ENCODE data around the gene SDC3. TPM values are rescaled to one million over a fixed set of nuclear protein-coding genes. Genes with fewer than 3 reads are reported as not detected.

SDC3 gene
- total RNA-seq, 1 experiment from 2014 or later = 3.7 TPM

GRCh38 chr1:30923597-30923996 is 15.0 kb upstream of the SDC3 start:
- Mint-ChIP-seq H3K27me3 (ENCODE audit: insufficient read depth, unreplicated experiment) (no peaks in the 10 kb centered on the region), H3K27ac (ENCODE audit: unreplicated experiment) (no peak overlapping the region), H3K4me1 (ENCODE audit: low read depth, unreplicated experiment) (no peaks in the 10 kb centered on the region), H3K4me3 (ENCODE audit: unreplicated experiment) (no peak overlapping the region), H3K36me3 (ENCODE audit: insufficient read depth, unreplicated experiment) (no peaks in the 10 kb centered on the region), H3K9me3 (ENCODE audit: unreplicated experiment) (no peaks in the 10 kb centered on the region)
- H3K36me3 ChIP-seq (ENCODE audit: control insufficient read depth, insufficient read depth, low read length) = no peaks in the 10 kb centered on the region
- H3K27me3 ChIP-seq (replicated peaks; ENCODE audit: control insufficient read depth, insufficient read depth, low read length) = no peaks in the 10 kb centered on the region
- intact Hi-C loops (cut with micrococcal nuclease; ENCODE audit: unreplicated experiment) = no loop called here
- no peak for DNase-seq
- ChIA-PET CTCF (no interaction called here), POLR2A (no interaction called here)
- no peaks in the 10 kb centered on the region for H3K9me3 ChIP-seq
- H3K4me3 ChIP-seq (ENCODE audit: low read depth, low read length) = no peak overlapping the region
- BruUV-seq (replicated peaks) = no TSS peak
- TF ChIP-seq CTCF (IDR thresholded peaks at IDR 0.05; ENCODE audit: insufficient read depth in 1 of 2, low read depth in 1 of 2, low read length in 1 of 2, severe bottlenecking in 1 of 2, unreplicated experiment in 1 of 2) = no peak
- no peaks in the 10 kb centered on the region for H3K4me1 ChIP-seq

- POLR2A ChIA-PET = no interaction called here
- Histone ChIP-seq H3K36me3 (ENCODE audit: control insufficient read depth, insufficient read depth, low read length) (no peaks in the 10 kb centered on the region), H3K27me3 (replicated peaks; ENCODE audit: control insufficient read depth, insufficient read depth, low read length) (no peaks in the 10 kb centered on the region), H3K4me1 (no peaks in the 10 kb centered on the region), H3K4me3 (ENCODE audit: low read depth, low read length) (no peak overlapping the region), H3K9me3 (no peaks in the 10 kb centered on the region)
- Mint-ChIP-seq H3K4me1 (ENCODE audit: low read depth, unreplicated experiment) (no peaks in the 10 kb centered on the region), H3K27me3 (ENCODE audit: insufficient read depth, unreplicated experiment) (no peaks in the 10 kb centered on the region), H3K36me3 (ENCODE audit: insufficient read depth, unreplicated experiment) (no peaks in the 10 kb centered on the region), H3K27ac (ENCODE audit: unreplicated experiment) (no peak overlapping the region), H3K9me3 (ENCODE audit: unreplicated experiment) (no peaks in the 10 kb centered on the region), H3K4me3 (ENCODE audit: unreplicated experiment) (no peak overlapping the region)
- TF ChIP-seq CTCF (IDR thresholded peaks at IDR 0.05; ENCODE audit: insufficient read depth in 1 of 2, low read depth in 1 of 2, low read length in 1 of 2, severe bottlenecking in 1 of 2, unreplicated experiment in 1 of 2) = no peak
- CTCF ChIA-PET = no interaction called here
- BruUV-seq (replicated peaks) = no TSS peak
- no peak for DNase-seq
- intact Hi-C loops (cut with micrococcal nuclease; ENCODE audit: unreplicated experiment) = no loop called here
Measured at GRCh38 chr1:30920827-30921226, 12.3 kb upstream of the SDC3 start.

- Mint-ChIP-seq H3K27ac (ENCODE audit: unreplicated experiment) (no peak overlapping the region), H3K36me3 (ENCODE audit: insufficient read depth, unreplicated experiment) (no peaks in the 10 kb centered on the region), H3K27me3 (ENCODE audit: insufficient read depth, unreplicated experiment) (no peaks in the 10 kb centered on the region), H3K4me1 (ENCODE audit: low read depth, unreplicated experiment) (no peaks in the 10 kb centered on the region), H3K9me3 (ENCODE audit: unreplicated experiment) (no peaks in the 10 kb centered on the region), H3K4me3 (ENCODE audit: unreplicated experiment) (no peak overlapping the region)
- DNase-seq = no peak
- Histone ChIP-seq H3K9me3 (no peaks in the 10 kb centered on the region), H3K27me3 (replicated peaks; ENCODE audit: control insufficient read depth, insufficient read depth, low read length) (no peaks in the 10 kb centered on the region), H3K36me3 (ENCODE audit: control insufficient read depth, insufficient read depth, low read length) (no peaks in the 10 kb centered on the region), H3K4me1 (no peaks in the 10 kb centered on the region), H3K4me3 (ENCODE audit: low read depth, low read length) (no peak overlapping the region)
- intact Hi-C loops (cut with micrococcal nuclease; ENCODE audit: unreplicated experiment) = no loop called here
- ChIA-PET POLR2A (no interaction called here), CTCF (interaction anchor here (0.5 to 0.8 kb wide), 2 partner anchors 137 to 262 kb away, joined by 3 to 6 read pairs; no protein-coding TSS in a partner anchor)
- TF ChIP-seq CTCF (IDR thresholded peaks at IDR 0.05; ENCODE audit: insufficient read depth in 1 of 2, low read depth in 1 of 2, low read length in 1 of 2, severe bottlenecking in 1 of 2, unreplicated experiment in 1 of 2) = no peak
- no TSS peak for BruUV-seq (replicated peaks)
Measured at GRCh38 chr1:30919025-30919881, 10.7 kb upstream of the SDC3 start.
